Naive thymus-derived CD8-positive, alpha-beta T cell (primary cell): ENCODE results near the gene CHMP2A. TPM values are rescaled to one million over a fixed set of nuclear protein-coding genes. Genes with fewer than 3 reads are reported as not detected.
"Not testable (repeated sequence)": the region's sequence is repeated elsewhere in the genome, so short reads cannot be mapped to it uniquely, and the experiment has no call there.

Experiments used
- ATAC-seq, 2 donors: fragments of 150-1000 bp; cut with Tn5 transposase in 1 of 2; sonication (Bioruptor Pico), chemical (Tn5 transposase) in 1 of 2; 1 replicate in 1 of 2; 2 replicates in 1 of 2; pipeline ENCODE4 v1.10.0; 2021; ENCODE audit warnings: mild to moderate bottlenecking in 2 of 2, moderate library complexity in 2 of 2
- POLR2A ChIA-PET: fragments of 350-600 bp; sonication (Branson Sonifier 250); formaldehyde crosslinking; loops from one replicate; lab custom pipeline; 2021; ENCODE audit warnings: antibody characterized with exemption; lab: Charles Lee
- DNase-seq, 10 donors: peaks; one replicate each; pipeline versions ENCODE4 v3.0.0 to v3.0.0-alpha.2; 2020 to 2022
- H3K27ac Mint-ChIP-seq, 10 donors: one replicate each; pipeline ENCODE4 v1.8.0; 2020 to 2022; ENCODE audit warnings: mild to moderate bottlenecking in 10 of 10, mixed read lengths in 10 of 10, moderate library complexity in 4 of 10, inconsistent platforms in 1 of 10
- H3K27me3 Mint-ChIP-seq, 5 donors: one replicate each; pipeline ENCODE4 v1.8.0; 2021 to 2022; ENCODE audit warnings: mixed read lengths in 5 of 5
- H3K36me3 Mint-ChIP-seq, 3 donors: one replicate each; pipeline ENCODE4 v1.8.0; 2020 to 2022; ENCODE audit warnings: mixed read lengths in 3 of 3, mild to moderate bottlenecking in 2 of 3, inconsistent platforms in 1 of 3
- H3K4me1 Mint-ChIP-seq, 4 donors: one replicate each; pipeline ENCODE4 v1.8.0; 2021 to 2022; ENCODE audit warnings: mixed read lengths in 4 of 4
- H3K4me3 Mint-ChIP-seq, 10 donors: one replicate each; pipeline ENCODE4 v1.8.0; 2020 to 2022; ENCODE audit warnings: mild to moderate bottlenecking in 10 of 10, mixed read lengths in 10 of 10, moderate library complexity in 6 of 10, inconsistent platforms in 1 of 10
- H3K9me3 Mint-ChIP-seq, 9 donors: one replicate each; pipeline ENCODE4 v1.8.0; 2020 to 2022; ENCODE audit warnings: mixed read lengths in 9 of 9, mild to moderate bottlenecking in 3 of 9, inconsistent platforms in 1 of 9, moderate library complexity in 1 of 9
- polyA plus RNA-seq, 3 donors: library from polyadenylated mRNA; unstranded; fragments of 300-500 nt; fragmentation: Illumina TruSeq; gene quantifications; one replicate each; pipeline ENCODE4 v1.2.3, GENCODE V29; 2021
- total RNA-seq, 8 experiments: library from RNA in 2 of 8; stranded (reverse) in 2 of 8; gene quantifications; one replicate each; pipeline ENCODE4 v1.2.3 and lab custom pipeline; 2021 to 2026

Gene CHMP2A
- total and polyA plus RNA-seq, 5 experiments from 2014 or later = 59.2 to 154 (median 135) TPM

GRCh38 chr19:58543826-58544590 is 10.9 kb downstream of the CHMP2A start, which contains the start of gene TRIM28:
TSS of gene TRIM28 (plus strand) at chr19:58544064. CDS start at chr19:58544758, 694 bp downstream.
- POLR2A ChIA-PET = interaction anchor here (0.6 to 7.4 kb wide), 17 partner anchors 10 to 874 kb away, joined by 3 to 99 read pairs (median 7); partner anchors contain the start of genes CHMP2A, MZF1, UBE2M and ZBTB45
- Mint-ChIP-seq H3K9me3 (peaks cover 0 to 2% (median 0%) of the 10 kb centered on the region in 9 donors), H3K36me3 (peaks cover 0 to 32% (median 4%) of the 10 kb centered on the region in 3 donors), H3K27me3 (peaks cover 0 to 11% (median 4%) of the 10 kb centered on the region in 5 donors), H3K4me3 (peak within 1 kb of the TSS; percentile 91 to 97 (median 96)), H3K27ac (peak within 1 kb of the TSS; percentile 97 to 100 (median 99)), H3K4me1 (peaks cover 26 to 38% (median 32%) of the 10 kb centered on the region in 4 donors)
- DNase-seq = peak; percentile 99 to 100 (median 100)
- ATAC-seq = peak; percentile 90 to 92

- H3K4me1 Mint-ChIP-seq = peaks cover 27 to 46% (median 37%) of the 10 kb centered on the region in 4 donors
- peak overlapping the region in 5 of 10 donors; percentile 5 to 97 (median 45) for H3K4me3 Mint-ChIP-seq
- POLR2A ChIA-PET = interaction anchor here (1.1 to 7.4 kb wide), 9 partner anchors 11 to 180 kb away, joined by 3 to 99 read pairs (median 9); partner anchors contain the start of genes CHMP2A, MZF1, UBE2M and ZBTB45
- ATAC-seq, H3K9me3 Mint-ChIP-seq, DNase-seq: not testable (repeated sequence)
- peak overlapping the region in 9 of 10 donors; percentile 28 to 99 (median 56) for H3K27ac Mint-ChIP-seq
- peaks cover 0 to 21% (median 4%) of the 10 kb centered on the region in 3 donors for H3K36me3 Mint-ChIP-seq
- H3K27me3 Mint-ChIP-seq = peaks cover 0 to 14% (median 4%) of the 10 kb centered on the region in 5 donors
These were observed 12.1 kb downstream of the CHMP2A start for GRCh38 chr19:58542641-58543372.

DNA sequence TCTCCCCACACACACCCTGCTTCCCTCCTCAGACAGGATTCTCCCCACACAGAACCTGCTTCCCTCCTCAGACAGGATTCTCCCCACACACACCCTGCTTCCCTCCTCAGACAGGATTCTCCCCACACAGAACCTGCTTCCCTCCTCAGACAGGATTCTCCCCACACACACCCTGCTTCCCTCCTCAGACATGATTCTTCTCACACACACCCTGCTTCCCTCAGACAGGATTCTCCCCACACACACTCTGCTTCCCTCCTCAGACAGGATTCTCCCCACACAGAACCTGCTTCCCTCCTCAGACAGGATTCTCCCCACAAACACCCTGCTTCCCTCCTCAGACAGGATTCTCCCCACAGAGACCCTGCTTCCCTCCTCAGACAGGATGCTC is 15.7 kb downstream of the CHMP2A start:
- Mint-ChIP-seq H3K4me3 (peak overlapping the region in 6 of 10 donors; percentile 12 to 75 (median 54)), H3K27ac (peak overlapping the region in 5 of 10 donors; percentile 11 to 71 (median 38)), H3K4me1 (peaks cover 12 to 22% (median 15%) of the 10 kb centered on the region in 4 donors), H3K27me3 (peaks cover 0 to 13% (median 4%) of the 10 kb centered on the region in 5 donors)
- H3K9me3 Mint-ChIP-seq, ATAC-seq, H3K36me3 Mint-ChIP-seq, DNase-seq: not testable (repeated sequence)
- POLR2A ChIA-PET = interaction anchor here (0.8 to 1.2 kb wide), 4 partner anchors 15 to 23 kb away, joined by 4 to 10 read pairs (median 8); partner anchors contain the start of genes CHMP2A and ZBTB45

DNA sequence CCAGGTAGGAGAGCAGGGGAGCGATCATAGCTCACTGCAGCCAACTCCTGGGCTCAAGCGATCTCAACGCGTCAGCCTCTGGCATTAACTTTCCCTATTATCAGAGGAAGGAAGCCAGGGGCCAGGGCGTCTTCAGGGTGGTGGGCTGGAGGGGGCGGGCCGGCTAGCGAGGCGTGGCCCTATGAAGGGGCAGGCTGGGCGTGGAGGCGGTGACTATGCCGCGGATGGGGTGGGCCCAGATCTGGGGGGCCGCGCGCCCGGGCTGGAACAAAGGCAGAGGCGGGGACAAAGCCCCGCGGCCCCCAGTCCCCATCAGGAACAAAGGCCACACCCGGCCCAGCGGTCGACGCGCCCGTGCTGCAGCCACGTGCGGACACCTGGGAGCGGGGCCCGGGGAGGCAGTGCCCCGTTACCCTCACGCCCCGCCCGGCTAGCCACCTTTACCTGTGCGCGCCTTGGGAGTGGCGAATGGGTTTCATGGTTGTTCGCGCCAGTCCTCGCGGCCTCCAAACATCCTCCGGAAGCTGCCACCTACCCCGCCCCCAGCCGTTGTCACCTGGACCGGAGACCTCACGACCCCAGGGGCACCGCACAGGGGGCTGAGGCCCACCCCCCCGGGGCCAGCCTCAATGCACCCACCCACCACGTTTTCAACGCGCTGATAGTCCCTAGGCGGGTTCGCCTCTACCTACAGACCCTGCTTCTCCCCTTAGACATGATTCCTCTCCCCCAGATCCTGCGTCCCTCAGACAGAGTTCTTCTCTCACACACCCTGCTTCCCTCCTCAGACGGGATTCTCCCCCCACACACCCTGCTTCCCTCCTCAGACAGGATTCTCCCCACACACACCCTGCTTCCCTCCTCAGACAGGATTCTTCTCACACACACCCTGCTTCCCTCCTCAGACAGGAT is 16.4 kb downstream of the CHMP2A start:
- DNase-seq (peak in 7 of 10 donors; percentile 25 to 53 (median 46)), ATAC-seq (peak; percentile 85 to 88)
- Mint-ChIP-seq H3K36me3 (no peaks in the 10 kb centered on the region), H3K9me3 (no peaks in the 10 kb centered on the region), H3K27me3 (peaks cover 0 to 11% (median 0%) of the 10 kb centered on the region in 5 donors), H3K27ac (peak overlapping the region; percentile 38 to 86 (median 78)), H3K4me1 (peaks cover 6 to 16% (median 10%) of the 10 kb centered on the region in 4 donors), H3K4me3 (peak overlapping the region; percentile 70 to 85 (median 74))
- POLR2A ChIA-PET = interaction anchor here (0.6 to 1.2 kb wide), 9 partner anchors 16 to 810 kb away, joined by 3 to 10 read pairs (median 4); partner anchors contain the start of genes CHMP2A and ZBTB45

DNA sequence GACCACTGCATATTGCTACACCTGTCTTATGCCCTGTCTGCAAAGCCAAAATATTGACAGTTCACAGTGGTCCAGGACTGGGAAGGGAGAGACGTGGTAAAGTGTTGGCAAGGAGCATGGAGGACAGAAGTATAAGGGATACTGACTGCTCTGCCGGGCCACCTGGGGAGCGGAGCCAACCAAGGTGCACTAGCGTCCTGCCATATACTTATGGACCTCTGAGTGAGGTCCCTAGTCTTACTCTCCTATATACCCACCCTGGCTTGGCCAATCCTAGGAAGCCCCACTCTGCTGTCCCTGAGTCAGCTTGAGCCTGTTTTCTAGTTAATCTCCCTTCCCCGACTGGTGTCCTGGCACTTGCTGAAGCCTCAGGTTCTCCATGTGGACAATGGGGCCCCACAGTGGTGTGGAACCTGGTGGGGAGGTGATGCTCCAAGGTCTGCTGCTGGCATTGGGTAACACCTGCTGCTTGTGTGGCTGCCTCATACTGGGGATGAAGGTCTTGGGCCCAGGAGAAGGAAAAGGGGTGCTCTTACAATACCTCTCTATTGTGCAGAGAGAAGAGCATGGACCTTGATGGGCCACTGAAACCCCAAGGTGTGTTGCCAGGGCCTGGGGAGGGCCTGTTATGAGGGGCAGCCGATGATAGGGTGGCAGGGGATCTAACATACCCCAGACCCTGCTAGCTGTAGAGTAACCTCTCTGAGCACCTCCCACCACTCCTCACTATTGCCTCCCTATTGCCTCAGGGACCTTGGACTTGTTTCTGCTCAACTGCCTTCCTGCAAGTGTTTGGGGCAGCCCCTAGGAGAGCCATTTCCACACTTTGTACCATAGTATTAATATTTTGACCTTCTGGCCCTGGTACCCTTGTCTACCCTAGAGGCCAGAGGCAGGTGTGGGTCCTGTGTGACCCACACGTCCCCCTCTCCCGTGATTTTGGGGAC is 17.8 kb downstream of the CHMP2A start:
- no peaks in the 10 kb centered on the region for H3K36me3 Mint-ChIP-seq
- H3K9me3 Mint-ChIP-seq = no peaks in the 10 kb centered on the region
- DNase-seq (no peak), ATAC-seq (no peak)
- POLR2A ChIA-PET = interaction anchor here (0.7 to 1.2 kb wide), 4 partner anchors 17 to 662 kb away, joined by 3 to 4 read pairs (median 3); partner anchors contain the start of gene ZBTB45
- peak overlapping the region in 9 of 10 donors; percentile 15 to 75 (median 32) for H3K4me3 Mint-ChIP-seq
- peak overlapping the region in 3 of 10 donors; percentile 43 to 71 (median 64) for H3K27ac Mint-ChIP-seq
- peaks cover 0 to 4% (median 0%) of the 10 kb centered on the region in 5 donors for H3K27me3 Mint-ChIP-seq
- H3K4me1 Mint-ChIP-seq = peaks cover 4 to 13% (median 8%) of the 10 kb centered on the region in 4 donors

DNA sequence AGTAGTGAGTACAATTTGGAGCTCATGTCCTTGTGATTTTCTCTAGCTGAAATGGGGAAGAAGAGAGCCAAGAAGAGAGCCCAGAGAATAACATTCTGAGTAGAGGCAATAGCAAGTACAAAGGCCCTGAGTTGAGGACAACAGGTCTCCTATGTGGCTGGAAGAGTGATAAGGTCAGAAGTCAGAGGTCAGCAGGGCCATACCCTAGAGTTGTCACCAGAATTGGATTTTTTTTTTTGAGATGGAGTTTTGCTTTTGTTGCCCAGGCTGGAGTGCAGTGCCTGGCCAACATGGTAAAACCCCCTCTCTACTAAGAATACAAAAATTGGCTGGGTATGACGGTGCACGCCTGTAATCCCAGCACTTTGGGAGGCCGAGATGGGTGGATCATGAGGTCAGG is 19.0 kb downstream of the CHMP2A start:
- Mint-ChIP-seq H3K4me3 (no peak overlapping the region), H3K9me3 (no peaks in the 10 kb centered on the region), H3K27ac (no peak overlapping the region), H3K27me3 (peaks cover 0 to 4% (median 0%) of the 10 kb centered on the region in 5 donors), H3K36me3 (no peaks in the 10 kb centered on the region), H3K4me1 (peaks cover 4 to 14% (median 11%) of the 10 kb centered on the region in 4 donors)
- POLR2A ChIA-PET = interaction anchor here (1.2 kb wide), 1 partner anchor 18 kb away, joined by 3 read pairs; no protein-coding TSS in a partner anchor
- no peak for ATAC-seq
- no peak for DNase-seq

DNA sequence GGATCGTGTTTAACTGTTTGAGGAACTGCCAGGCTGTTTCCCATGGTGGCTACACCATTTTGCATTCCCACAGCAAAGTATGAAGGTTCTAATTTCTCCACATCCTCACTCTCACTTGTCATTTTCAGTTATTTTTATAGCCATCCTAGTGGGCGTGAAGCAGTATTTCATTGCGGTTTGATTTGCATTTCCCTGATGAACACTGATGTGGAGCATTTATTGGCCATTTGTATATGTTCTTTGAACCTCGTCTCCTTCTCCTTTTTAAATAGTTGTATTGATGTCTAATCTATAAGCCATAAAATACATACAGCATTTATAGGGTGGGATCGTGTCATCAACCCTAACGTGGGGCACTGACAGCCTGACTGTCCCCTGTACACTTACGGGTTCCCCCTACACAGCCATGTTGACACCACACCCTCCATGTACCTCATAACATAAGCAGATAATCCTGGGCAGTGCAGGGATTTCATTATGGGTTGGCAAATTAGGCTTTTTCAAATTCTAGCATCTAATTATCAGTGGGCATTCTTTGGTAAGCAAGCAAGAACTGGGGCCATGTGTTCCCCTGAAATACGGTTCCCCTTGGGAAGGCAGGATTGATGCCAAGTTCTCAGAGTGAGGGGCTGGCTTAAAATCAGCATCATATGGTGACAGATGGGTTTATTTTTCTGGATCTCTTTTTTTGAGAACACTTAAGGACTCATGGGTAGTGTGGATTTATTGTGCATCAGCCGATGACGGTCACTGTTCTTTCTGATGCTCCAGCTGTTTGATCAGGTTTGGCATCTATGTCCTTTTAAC is 23.7 kb downstream of the CHMP2A start:
- POLR2A ChIA-PET = interaction anchor here (1.1 kb wide), 1 partner anchor 12 kb away, joined by 3 read pairs; the partner anchor contains the start of gene TRIM28
- no peak overlapping the region for H3K27ac Mint-ChIP-seq

GRCh38 chr19:58529405-58529804 is 25.5 kb downstream of the CHMP2A start:
- H3K9me3 Mint-ChIP-seq = no peaks in the 10 kb centered on the region
- H3K36me3 Mint-ChIP-seq = no peaks in the 10 kb centered on the region
- DNase-seq = no peak
- no peaks in the 10 kb centered on the region for H3K27me3 Mint-ChIP-seq
- peaks cover 0 to 7% (median under 1%) of the 10 kb centered on the region in 4 donors for H3K4me1 Mint-ChIP-seq
- no peak for ATAC-seq
- no peak overlapping the region for H3K27ac Mint-ChIP-seq
- POLR2A ChIA-PET = interaction anchor here (1.1 kb wide), 1 partner anchor 10 kb away, joined by 11 read pairs; the partner anchor contains the start of gene ZBTB45
- H3K4me3 Mint-ChIP-seq = no peak overlapping the region

More for the DNA sequence above, 23.7 kb downstream of the CHMP2A start:
- ATAC-seq = no peak
- H3K4me3 Mint-ChIP-seq = no peak overlapping the region
- H3K4me1 Mint-ChIP-seq = peaks cover 0 to 7% (median 2%) of the 10 kb centered on the region in 4 donors
- no peak for DNase-seq
- H3K36me3 Mint-ChIP-seq = no peaks in the 10 kb centered on the region
- H3K9me3 Mint-ChIP-seq = no peaks in the 10 kb centered on the region
- no peaks in the 10 kb centered on the region for H3K27me3 Mint-ChIP-seq

GRCh38 chr19:58522709-58523108 is 32.2 kb downstream of the CHMP2A start:
- Mint-ChIP-seq H3K4me1 (peaks cover 23 to 29% (median 29%) of the 10 kb centered on the region in 4 donors), H3K4me3 (peak overlapping the region in 1 of 10 donors; percentile 26), H3K9me3 (no peaks in the 10 kb centered on the region), H3K27ac (peak overlapping the region in 5 of 10 donors; percentile 16 to 82 (median 73)), H3K36me3 (peaks cover 0 to 3% (median 0%) of the 10 kb centered on the region in 3 donors), H3K27me3 (no peaks in the 10 kb centered on the region)
- POLR2A ChIA-PET = no interaction called here
- DNase-seq (no peak), ATAC-seq (no peak)
